Measurements from ENCODE around the gene WDR88. TPM values are rescaled to one million over a fixed set of nuclear protein-coding genes. Genes with fewer than 3 reads are reported as not detected.

WDR88 gene
- total and polyA plus RNA-seq, 2 of the 13 experiments (the other 11 are each of a cell fraction or from before 2014, with no cell fraction given), result not detected

- peak; percentile 49; the same call in 1 of the 2 replicates for TF ChIP-seq TFDP2 (CRISPR knock-in tag; IDR thresholded peaks at IDR 0.05)
- no peak for TF ChIP-seq ZNF12 (CRISPR knock-in tag; IDR thresholded peaks at IDR 0.05)
- no peak for TF ChIP-seq CHD2 (IDR thresholded peaks at IDR 0.05; ENCODE audit: low read depth, low read length)
- peak; percentile 55; the same call in 1 of the 2 replicates for TF ChIP-seq SAP130 (CRISPR knock-in tag; IDR thresholded peaks at IDR 0.05; ENCODE audit: low read depth)
- no peak for TF ChIP-seq ZFP1 (CRISPR knock-in tag; IDR thresholded peaks at IDR 0.05)
- TF ChIP-seq ZNF263 (CRISPR knock-in tag; IDR thresholded peaks at IDR 0.05), result peak; percentile 97
- TF ChIP-seq PTBP1 (IDR thresholded peaks at IDR 0.05; ENCODE audit: low read depth, low read length, poor library complexity, severe bottlenecking), result no peak
- TF ChIP-seq POLR2A (IDR thresholded peaks at IDR 0.05; ENCODE audit: insufficient read depth in 1 of 2, low read depth in 2 of 2, low read length in 2 of 2), result peak in 1 of 2 experiments; percentile 38; a peak in 1 of 4 replicates
- no peak for TF ChIP-seq ZBTB20 (CRISPR knock-in tag; IDR thresholded peaks at IDR 0.05; ENCODE audit: borderline replicate concordance, low read depth)
Measured at GRCh38 chr19:33193865-33194362, 62.0 kb downstream of the WDR88 start, which contains the start of gene LRP3 (continued).

- Histone ChIP-seq H4K20me1 (ENCODE audit: insufficient read depth, low read length) (no peaks in the 10 kb centered on the region), H3K4me3 (replicated peaks in 1 of 3; ENCODE audit: insufficient read depth in 1 of 3, low read depth in 2 of 3, low read length in 3 of 3) (peak overlapping the region; percentile 73 to 78 (median 76); a peak in 5 of 6 replicates), H3K36me3 (replicated peaks in 1 of 2; ENCODE audit: control insufficient read depth in 1 of 2, insufficient read depth in 2 of 2, low read length in 2 of 2) (peaks cover 2 to 21% of the 10 kb centered on the region in 2 experiments; a peak in 3 of 5 replicates), H3K79me2 (ENCODE audit: insufficient read depth, low read length) (peaks cover 13% of the 10 kb centered on the region), H3K27ac (ENCODE audit: extremely low read length, insufficient read depth, low read length) (peak overlapping the region; percentile 85), H3K4me2 (ENCODE audit: low read depth, low read length) (peak overlapping the region; percentile 83; the same call in 1 of the 2 replicates), H3K4me1 (ENCODE audit: insufficient read depth, low read length) (peaks cover 48% of the 10 kb centered on the region), H3K27me3 (ENCODE audit: control insufficient read depth in 1 of 2, insufficient read depth in 2 of 2, low read length in 2 of 2) (peaks cover 1 to 6% of the 10 kb centered on the region in 2 experiments; a peak in 2 of 5 replicates), H3K9me3 (ENCODE audit: low read length) (no peaks in the 10 kb centered on the region), H2AFZ (ENCODE audit: low read length) (no peak overlapping the region), H3K9ac (ENCODE audit: insufficient read depth, low read depth, low read length) (peak overlapping the region; percentile 77)
- FAIRE-seq, result no peak
- BruUV-seq (replicated peaks), result no TSS peak
- intact Hi-C loops (cut with micrococcal nuclease; ENCODE audit: unreplicated experiment) (no loop called here), in situ Hi-C loops (cut with HindIII; ENCODE audit: extremely low pct_ligation_motif_present, low pct_unique_long_range_greater_than_20kb) (no loop called here)
- POLR2A ChIA-PET, result interaction anchor here (1.5 to 2.7 kb wide), 2 partner anchors 17 to 24 kb away, joined by 3 to 22 read pairs; no protein-coding TSS in a partner anchor
- no peak for DNase-seq (ENCODE audit: low spot score)
- TF ChIP-seq MLLT10 (CRISPR knock-in tag; IDR thresholded peaks at IDR 0.05) (no peak), ATF7 (IDR thresholded peaks at IDR 0.05) (no peak), ATF7 (CRISPR knock-in tag; IDR thresholded peaks at IDR 0.05) (no peak), PAWR (CRISPR knock-in tag; IDR thresholded peaks at IDR 0.05; ENCODE audit: borderline replicate concordance) (no peak), ZSCAN30 (CRISPR knock-in tag; IDR thresholded peaks at IDR 0.05) (no peak), NAIF1 (CRISPR knock-in tag; IDR thresholded peaks at IDR 0.05; ENCODE audit: borderline replicate concordance) (no peak), POGK (CRISPR knock-in tag; conservative IDR thresholded peaks at IDR 0.05) (0 out of 2 replicates have a peak, but pooled peaks have one; percentile 3), ZNF24 (IDR thresholded peaks at IDR 0.05) (no peak)
- WGBS (ENCODE audit: low lambda C conversion rate), result no CpG with 5 or more reads among the region's 57 CpGs
- CTCF ChIA-PET (ENCODE audit: low intra/inter-chr PET ratio, low total read pairs), result no interaction called here
- ATAC-seq, result peak; percentile 3; the same call in 2 of the 3 replicates
Measured at GRCh38 chr19:33194532-33194885, 62.6 kb downstream of the WDR88 start.
